PC-9 (cell line): ENCODE data around the gene GLTPD2. TPM values are rescaled to one million over a fixed set of nuclear protein-coding genes. Genes with fewer than 3 reads are reported as not detected.
A peak's percentile ranks its signal among the peaks of the same experiment; 100 is the strongest.

Experiments
- Bru-seq: library from RNA; stranded (reverse); fragments of 400-500 nt; gene quantifications from one replicate; lab custom pipeline; 2021; lab: Mats Ljungman, UMichigan
- BruChase-seq, 2 experiments: library from RNA; stranded (reverse); fragments of 400-500 nt; gene quantifications; one replicate each; lab custom pipeline; 2021; lab: Mats Ljungman, UMichigan
- BruUV-seq: library from RNA; stranded (reverse); fragments of 400-500 nt; replicated peaks from 2 replicates; lab custom pipeline; 2021; lab: Mats Ljungman, UMichigan
- CTCF ChIA-PET: fragments of 300-600 bp; sonication (Branson Sonifier 250); formaldehyde crosslinking; loops from one replicate; lab custom pipeline; 2022; ENCODE audit warnings: antibody characterized with exemption; lab: Charles Lee
- POLR2A ChIA-PET: fragments of 300-600 bp; sonication (Branson Sonifier 250); formaldehyde crosslinking; loops from one replicate; lab custom pipeline; 2022; ENCODE audit warnings: antibody characterized with exemption; ENCODE audit not compliant: unreplicated experiment; lab: Charles Lee
- DNase-seq, 2 experiments: peaks; one replicate each; pipeline versions ENCODE4 v3.0.0 to v3.0.0-alpha.2; 2015 to 2022; ENCODE audit warnings: mixed read lengths in 1 of 2
- H2AFZ ChIP-seq: fragments of 200-600 bp; sonication (generic); 2 replicates; pipeline ENCODE4 v1.8.1; 2017; ENCODE audit warnings: antibody characterized with exemption
- H3F3A ChIP-seq: fragments of 200-600 bp; sonication (generic); 2 replicates; pipeline ENCODE4 v1.8.1; 2017; ENCODE audit warnings: antibody characterized with exemption, mild to moderate bottlenecking, low read depth; ENCODE audit not compliant: insufficient read depth
- H3K27ac ChIP-seq: fragments of 200-600 bp; sonication (generic); 2 replicates; pipeline ENCODE4 v1.6.1; 2016; ENCODE audit warnings: mixed run types
- H3K27me3 ChIP-seq: fragments of 200-600 bp; sonication (generic); 2 replicates; pipeline ENCODE4 v1.6.1; 2016; ENCODE audit warnings: low read depth, mixed run types; ENCODE audit not compliant: insufficient read depth
- H3K36me3 ChIP-seq: fragments of 200-600 bp; sonication (generic); 2 replicates; pipeline ENCODE4 v1.6.1; 2016; ENCODE audit warnings: low read depth, mixed run types
- H3K4me1 ChIP-seq: fragments of 200-600 bp; sonication (generic); replicated peaks from 2 replicates; pipeline ENCODE4 v1.6.1; 2016; ENCODE audit warnings: mixed run types; ENCODE audit not compliant: insufficient read depth
- H3K4me2 ChIP-seq: fragments of 200-600 bp; sonication (generic); 2 replicates; pipeline ENCODE4 v1.6.1; 2017; ENCODE audit warnings: mixed run types
- H3K4me3 ChIP-seq: fragments of 200-600 bp; sonication (generic); 2 replicates; pipeline ENCODE4 v1.6.1; 2016; ENCODE audit warnings: mixed run types
- H3K79me2 ChIP-seq: fragments of 200-600 bp; sonication (generic); 2 replicates; pipeline ENCODE4 v1.6.1; 2017; ENCODE audit warnings: low read depth, mixed run types
- H3K9me2 ChIP-seq: fragments of 200-600 bp; sonication (generic); 2 replicates; pipeline ENCODE4 v1.8.1; 2017; ENCODE audit warnings: mild to moderate bottlenecking; ENCODE audit not compliant: insufficient read depth
- H3K9me3 ChIP-seq: fragments of 200-600 bp; sonication (generic); 2 replicates; pipeline ENCODE4 v1.8.1; 2016; ENCODE audit warnings: low read depth; ENCODE audit not compliant: insufficient read depth
- H4K20me1 ChIP-seq: fragments of 200-600 bp; sonication (generic); 2 replicates; pipeline ENCODE4 v1.8.1; 2017; ENCODE audit not compliant: insufficient read depth
- CTCF ChIP-seq: fragments of 200-600 bp; sonication (generic); conservative IDR thresholded peaks from 2 replicates; pipeline ENCODE4 v1.6.1; 2017; ENCODE audit warnings: mixed run types, antibody characterized with exemption, mild to moderate bottlenecking, moderate library complexity
- EZH2 ChIP-seq: fragments of 200-600 bp; sonication (generic); IDR thresholded peaks from 2 replicates; pipeline ENCODE4 v1.8.0; 2017; ENCODE audit warnings: antibody characterized with exemption, low read depth
- intact Hi-C: fragments of 100-400 bp; cut with micrococcal nuclease; formaldehyde crosslinking; loops from one replicate; pipeline ENCODE4 v1.10.0; 2022; ENCODE audit not compliant: unreplicated experiment
- long read RNA-seq: library from polyadenylated mRNA; stranded (forward); transcript quantifications from one replicate; pipeline ENCODE4 v2.0.0, GENCODE V29; 2022
- total RNA-seq: library from RNA; stranded (reverse); gene quantifications from 2 replicates; pipeline ENCODE4 v1.2.3, GENCODE V29; 2021

Gene GLTPD2
- total RNA-seq = not detected in 2 replicates
- Bru-seq, nascent RNA = percentile 19 among the genes with signal in this experiment
- BruChase-seq, experiment 1, labeled RNA remaining after a 2-hour chase = not detected
- BruChase-seq, experiment 2, labeled RNA remaining after a 6-hour chase = not detected
- long read RNA-seq = 0 reads

DNA sequence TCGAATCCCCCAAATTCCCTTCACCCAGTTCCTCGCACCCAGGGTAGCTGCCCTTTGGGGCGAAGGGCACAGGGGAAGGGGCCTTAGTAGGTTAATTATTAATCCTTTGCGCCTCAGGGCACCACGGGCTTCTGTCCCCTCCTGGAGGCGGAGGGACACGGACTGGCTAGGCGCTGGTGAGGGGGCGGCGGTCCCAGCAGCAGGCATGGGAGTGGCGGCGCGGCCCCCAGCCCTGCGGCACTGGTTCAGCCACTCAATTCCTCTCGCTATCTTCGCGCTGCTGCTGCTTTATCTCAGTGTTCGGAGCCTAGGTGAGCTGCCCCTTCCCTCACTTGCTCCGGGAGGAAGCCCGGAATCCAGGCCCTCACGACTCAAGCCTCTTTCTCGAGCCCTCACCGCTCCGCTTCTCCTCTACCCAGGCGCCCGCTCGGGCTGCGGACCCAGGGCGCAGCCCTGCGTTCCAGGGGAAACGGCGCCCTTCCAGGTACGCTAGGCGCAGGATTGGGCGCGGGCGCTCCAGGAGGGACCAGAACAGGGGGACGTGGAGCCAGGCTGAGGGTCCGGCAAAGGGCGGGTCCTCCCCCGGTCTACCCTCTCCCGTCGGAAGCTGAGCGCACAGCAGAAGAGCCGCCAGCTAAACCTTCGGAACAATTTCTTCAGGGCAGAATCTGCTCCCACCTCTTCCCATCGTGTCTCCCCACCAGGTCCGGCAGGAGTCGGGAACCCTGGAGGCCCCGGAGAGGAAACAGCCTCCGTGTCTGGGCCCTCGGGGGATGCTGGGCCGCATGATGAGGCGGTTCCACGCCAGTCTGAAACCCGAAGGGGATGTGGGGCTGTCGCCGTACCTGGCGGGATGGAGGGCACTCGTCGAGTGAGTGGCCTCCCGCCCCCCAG is at the start of gene GLTPD2:
Gene GLTPD2, plus strand, starts transcription at position 158 of the 894 bp plus-strand sequence. Its CDS starts 48 bp downstream, at position 206.
- H3K4me2 ChIP-seq = peak within 1 kb of the TSS; percentile 94
- H3K9me3 ChIP-seq = no peaks in the 10 kb centered on the region
- TF ChIP-seq EZH2 (no peak), CTCF (no peak; the same call in 1 of the 2 replicates)
- H3K36me3 ChIP-seq = no peaks in the 10 kb centered on the region
- peak within 1 kb of the TSS; percentile 84 for H3K4me3 ChIP-seq
- H3F3A ChIP-seq = peaks cover 24% of the 10 kb centered on the region
- intact Hi-C loops = no loop called here
- peak within 1 kb of the TSS; percentile 69 for H3K27ac ChIP-seq
- peak within 1 kb of the TSS; percentile 96 for H2AFZ ChIP-seq
- peak in 1 of 2 experiments; percentile 27 for DNase-seq
- peaks cover 20% of the 10 kb centered on the region for H3K4me1 ChIP-seq
- no peaks in the 10 kb centered on the region for H4K20me1 ChIP-seq
- ChIA-PET CTCF (interaction anchor here (0.5 to 2.2 kb wide), 6 partner anchors 18 to 586 kb away, joined by 3 to 18 read pairs (median 6); partner anchors contain the start of genes ARRB2, MED11 and PLD2), POLR2A (no interaction called here)
- TSS peak; percentile 56 for BruUV-seq
- H3K9me2 ChIP-seq = no peaks in the 10 kb centered on the region
- H3K79me2 ChIP-seq = peaks cover 15% of the 10 kb centered on the region; the same call in 1 of the 2 replicates
- no peaks in the 10 kb centered on the region for H3K27me3 ChIP-seq

GRCh38 chr17:4739122-4740024 is 49.4 kb upstream of the GLTPD2 start, which contains the start of the genes CXCL16 and ZMYND15:
Gene CXCL16, minus strand, starts transcription at chr17:4739928. Its CDS starts 589 bp downstream, at chr17:4739339.
Gene ZMYND15, plus strand, starts transcription at chr17:4739833. Its CDS starts 716 bp downstream, at chr17:4740549.
- Histone ChIP-seq H3K4me3 (peak within 1 kb of the TSS; percentile 95), H3K36me3 (no peaks in the 10 kb centered on the region), H2AFZ (peak within 1 kb of the TSS; percentile 96), H4K20me1 (no peaks in the 10 kb centered on the region), H3F3A (peaks cover 8% of the 10 kb centered on the region), H3K4me2 (peak within 1 kb of the TSS; percentile 87), H3K9me3 (no peaks in the 10 kb centered on the region), H3K79me2 (no peaks in the 10 kb centered on the region), H3K27me3 (0 out of 2 replicates have a peak, but pooled peaks cover 6% of the 10 kb centered on the region), H3K27ac (peak within 1 kb of the TSS; percentile 75), H3K9me2 (no peaks in the 10 kb centered on the region), H3K4me1 (peaks cover 12% of the 10 kb centered on the region; the same call in 1 of the 2 replicates)
- 0 out of 2 replicates have a peak, but pooled peaks have one; percentile 3 for TF ChIP-seq CTCF
- TF ChIP-seq EZH2 = no peak
- DNase-seq = peak in 1 of 2 experiments; percentile 75
- ChIA-PET CTCF (interaction anchor here (0.6 to 1.4 kb wide), 3 partner anchors 29 to 290 kb away, joined by 3 to 5 read pairs (median 5); partner anchors contain the start of gene ARRB2), POLR2A (interaction anchor here (0.6 kb wide), 1 partner anchor 35 kb away, joined by 5 read pairs; the partner anchor contains the start of gene PELP1)
- BruUV-seq = TSS peak; percentile 34
- intact Hi-C loops = loop anchor here (2.0 kb wide), 1 partner anchor 29 kb away; the partner anchor contains the start of gene ARRB2
